ENCODE measurements around the gene TMEM19. TPM values are rescaled to one million over a fixed set of nuclear protein-coding genes. Genes with fewer than 3 reads are reported as not detected.

The TMEM19 gene
- total and polyA plus RNA-seq, 12 donors: 6.4 to 32.2 (median 24.0) TPM

DNA sequence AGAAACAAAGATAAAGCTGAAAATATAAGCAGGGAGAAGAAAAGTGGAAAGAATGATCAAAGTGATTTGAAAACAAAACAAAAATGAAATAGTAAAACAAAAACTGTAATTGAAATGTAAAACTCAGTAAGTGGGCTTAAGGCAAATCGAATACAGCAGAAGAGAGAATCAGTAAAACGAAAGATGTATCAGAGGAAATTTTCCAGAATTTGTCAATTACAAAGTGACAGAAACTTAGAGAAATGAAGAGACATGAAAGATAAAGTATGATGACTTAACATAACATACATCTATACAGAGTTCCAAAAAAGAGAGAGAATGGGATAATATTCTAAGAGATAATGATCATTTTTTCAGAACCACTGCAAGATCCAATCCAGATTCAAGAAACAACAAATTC is 32.7 kb upstream of the TMEM19 start:
- 96 to 98% methylated on average over 2 of the region's 2 CpGs for whole genome bisulfite sequencing, 2 donors
- H3K27me3 ChIP-seq: no peaks in the 10 kb centered on the region
- ATAC-seq (no peak), DNase-seq (no peak)
- H3K27ac ChIP-seq: no peak overlapping the region
- intact Hi-C loops (cut with DNase I): no loop called here
- peaks cover 0 to 11% (median 5%) of the 10 kb centered on the region in 11 donors for H3K9me3 ChIP-seq
- TF ChIP-seq, protein P1, sequence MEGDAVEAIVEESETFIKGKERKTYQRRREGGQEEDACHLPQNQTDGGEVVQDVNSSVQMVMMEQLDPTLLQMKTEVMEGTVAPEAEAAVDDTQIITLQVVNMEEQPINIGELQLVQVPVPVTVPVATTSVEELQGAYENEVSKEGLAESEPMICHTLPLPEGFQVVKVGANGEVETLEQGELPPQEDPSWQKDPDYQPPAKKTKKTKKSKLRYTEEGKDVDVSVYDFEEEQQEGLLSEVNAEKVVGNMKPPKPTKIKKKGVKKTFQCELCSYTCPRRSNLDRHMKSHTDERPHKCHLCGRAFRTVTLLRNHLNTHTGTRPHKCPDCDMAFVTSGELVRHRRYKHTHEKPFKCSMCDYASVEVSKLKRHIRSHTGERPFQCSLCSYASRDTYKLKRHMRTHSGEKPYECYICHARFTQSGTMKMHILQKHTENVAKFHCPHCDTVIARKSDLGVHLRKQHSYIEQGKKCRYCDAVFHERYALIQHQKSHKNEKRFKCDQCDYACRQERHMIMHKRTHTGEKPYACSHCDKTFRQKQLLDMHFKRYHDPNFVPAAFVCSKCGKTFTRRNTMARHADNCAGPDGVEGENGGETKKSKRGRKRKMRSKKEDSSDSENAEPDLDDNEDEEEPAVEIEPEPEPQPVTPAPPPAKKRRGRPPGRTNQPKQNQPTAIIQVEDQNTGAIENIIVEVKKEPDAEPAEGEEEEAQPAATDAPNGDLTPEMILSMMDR (IDR thresholded peaks at IDR 0.05): no peak
- no peak overlapping the region for H3K4me3 ChIP-seq
- H3K36me3 ChIP-seq: peaks cover 0 to 97% (median 17%) of the 10 kb centered on the region in 9 donors
- H3K4me1 ChIP-seq: peaks cover 0 to 67% (median 27%) of the 10 kb centered on the region in 9 donors

DNA sequence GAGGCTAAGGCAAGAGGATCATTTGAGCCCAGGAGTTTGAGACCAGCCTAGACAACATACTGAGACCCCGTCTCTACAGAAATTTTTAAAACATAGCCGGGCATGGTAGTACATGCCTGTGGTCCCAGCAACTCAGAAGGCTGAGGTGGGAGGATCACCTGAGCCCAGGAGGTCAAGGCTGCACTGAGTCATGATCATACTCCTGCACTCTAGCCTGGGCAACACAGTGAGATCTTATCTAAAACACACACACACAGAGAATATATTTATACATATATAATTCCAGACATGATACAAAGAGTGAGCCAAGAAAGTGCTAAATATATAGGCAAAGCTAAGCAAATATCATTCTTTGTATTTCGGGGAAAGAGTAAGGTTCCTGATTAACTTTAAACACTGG is 31.7 kb upstream of the TMEM19 start:
- intact Hi-C loops (cut with DNase I): no loop called here
- TF ChIP-seq, protein P1 (IDR thresholded peaks at IDR 0.05): no peak
- H3K27ac ChIP-seq: no peak overlapping the region
- DNase-seq (no peak), ATAC-seq (no peak)
- peaks cover 0 to 99% (median 25%) of the 10 kb centered on the region in 9 donors for H3K36me3 ChIP-seq
- WGBS, 2 donors: 85 to 100% methylated on average over 3 of the region's 3 CpGs
- peaks cover 0 to 11% (median 5%) of the 10 kb centered on the region in 11 donors for H3K9me3 ChIP-seq
- H3K4me3 ChIP-seq: no peak overlapping the region
- peaks cover 0 to 60% (median 27%) of the 10 kb centered on the region in 9 donors for H3K4me1 ChIP-seq
- H3K27me3 ChIP-seq: no peaks in the 10 kb centered on the region

DNA sequence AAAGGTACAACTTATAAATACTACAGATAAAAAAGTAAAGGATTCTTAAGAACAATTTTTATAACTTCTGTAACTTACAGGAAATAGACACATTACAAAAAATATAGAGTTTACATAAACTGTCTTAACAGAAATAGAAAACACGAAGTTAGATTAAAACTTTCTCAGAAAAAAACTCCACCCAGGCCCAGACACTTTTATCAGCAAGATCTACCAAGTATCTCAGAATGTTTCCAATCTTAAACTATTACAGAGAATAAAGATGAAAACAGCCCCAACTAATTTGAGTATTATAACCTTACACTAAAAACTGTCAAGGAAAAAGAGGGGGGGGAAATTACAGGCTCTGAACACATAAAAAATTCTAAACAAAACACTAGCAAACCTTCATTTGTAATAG is 30.4 kb upstream of the TMEM19 start:
- 63 to 69% methylated on average over 1 of the region's 1 CpG for WGBS, 2 donors
- intact Hi-C loops (cut with DNase I): no loop called here
- Histone ChIP-seq H3K4me1 (peaks cover 0 to 60% (median 35%) of the 10 kb centered on the region in 9 donors), H3K36me3 (peaks cover 0 to 99% (median 27%) of the 10 kb centered on the region in 9 donors), H3K27me3 (no peaks in the 10 kb centered on the region), H3K27ac (no peak overlapping the region), H3K4me3 (no peak overlapping the region), H3K9me3 (peaks cover 0 to 11% (median 5%) of the 10 kb centered on the region in 11 donors)
- no peak for DNase-seq
- ATAC-seq: no peak
- TF ChIP-seq, protein P1 (IDR thresholded peaks at IDR 0.05): no peak

DNA sequence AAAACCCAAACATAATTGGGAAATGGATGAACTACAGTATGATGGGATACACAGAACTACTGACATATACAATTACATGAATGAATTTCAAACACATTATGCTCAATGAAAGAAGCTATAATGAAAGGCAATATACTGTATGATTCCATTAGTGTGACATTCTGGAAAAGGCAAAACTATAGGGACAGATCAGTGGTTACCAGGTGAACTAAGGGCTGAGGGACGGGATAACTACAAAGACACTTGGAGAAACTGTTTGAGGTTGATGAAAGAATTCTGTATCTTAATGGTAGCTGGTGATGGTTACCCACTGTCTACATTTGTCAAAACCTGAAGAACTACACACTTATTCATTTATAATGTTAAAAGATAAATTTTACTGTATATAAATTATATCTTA is 30.0 kb upstream of the TMEM19 start:
- H3K36me3 ChIP-seq: peaks cover 0 to 98% (median 27%) of the 10 kb centered on the region in 9 donors
- intact Hi-C loops (cut with DNase I): no loop called here
- H3K4me1 ChIP-seq: peaks cover 0 to 61% (median 38%) of the 10 kb centered on the region in 9 donors
- 96% methylated on average over 1 of the region's 1 CpG for WGBS, 2 donors
- no peak for ATAC-seq
- no peak for DNase-seq
- H3K27me3 ChIP-seq: no peaks in the 10 kb centered on the region
- TF ChIP-seq, protein P1 (IDR thresholded peaks at IDR 0.05): no peak
- H3K9me3 ChIP-seq: peaks cover 0 to 11% (median 5%) of the 10 kb centered on the region in 11 donors
- no peak overlapping the region for H3K27ac ChIP-seq
- H3K4me3 ChIP-seq: no peak overlapping the region
